ENCODE measurements around the gene SPECC1L.

- TF ChIP-seq CTCF (IDR thresholded peaks at IDR 0.05), result no peak
- no peak for TF ChIP-seq POLR2AphosphoS5 (IDR thresholded peaks at IDR 0.05)
- no peak for TF ChIP-seq POLR2A (IDR thresholded peaks at IDR 0.05; ENCODE audit: low read depth)
- TF ChIP-seq EP300 (IDR thresholded peaks at IDR 0.05), result no peak
These were observed 130.3 kb downstream of the SPECC1L start for GRCh38 chr22:24400726-24401596.
